ENCODE results near the gene RER1.

The RER1 gene

DNA sequence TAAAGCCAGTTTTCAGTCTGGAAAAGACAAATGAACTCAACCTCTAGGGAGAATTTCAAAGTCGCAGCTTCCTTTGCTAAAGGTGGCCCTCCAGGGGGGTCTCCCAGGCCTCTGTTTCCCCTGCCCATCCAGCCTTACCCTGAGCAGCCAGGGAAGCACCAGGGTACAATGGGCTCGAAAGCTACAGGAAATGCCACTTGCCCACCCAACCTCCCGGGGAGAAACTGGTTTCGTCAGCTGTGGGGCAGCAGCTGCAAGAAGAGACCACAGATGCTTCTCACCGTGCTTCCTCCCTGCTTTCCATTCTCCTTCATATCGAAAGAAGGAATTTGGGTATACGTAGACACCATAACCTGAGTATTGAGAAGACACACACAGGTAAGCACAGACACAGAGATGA lies 2.0 kb upstream of the RER1 start:
- DNase-seq (ENCODE audit: low spot score), result no peak

- no peak for DNase-seq (ENCODE audit: low spot score)
These were observed 379 bp downstream of the RER1 start for GRCh38 chr1:2391931-2392509.

DNA sequence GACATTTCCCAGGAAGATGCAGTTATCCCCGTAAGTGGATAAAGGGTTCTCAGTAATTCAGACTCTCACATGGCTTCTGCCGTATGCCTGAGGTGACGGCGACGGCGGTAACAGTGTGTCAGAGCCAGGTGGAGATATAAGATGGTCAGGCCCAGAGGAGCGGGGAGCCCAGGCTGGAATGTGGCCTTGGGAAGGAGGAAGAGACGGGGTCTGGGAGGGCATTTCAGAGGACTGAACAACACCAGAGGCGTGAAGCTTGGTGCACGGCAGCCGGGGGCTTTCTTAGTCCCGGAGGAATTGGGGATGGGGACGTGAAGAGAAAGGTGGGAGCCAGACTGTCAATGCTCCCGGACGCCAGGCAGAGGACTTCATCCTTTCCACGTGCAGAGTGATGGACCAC lies 1.0 kb downstream of the RER1 start:
- no peak for DNase-seq (ENCODE audit: low spot score)

- no peak for DNase-seq (ENCODE audit: low spot score)
These were observed 1.8 kb downstream of the RER1 start for GRCh38 chr1:2393471-2393877.

DNA sequence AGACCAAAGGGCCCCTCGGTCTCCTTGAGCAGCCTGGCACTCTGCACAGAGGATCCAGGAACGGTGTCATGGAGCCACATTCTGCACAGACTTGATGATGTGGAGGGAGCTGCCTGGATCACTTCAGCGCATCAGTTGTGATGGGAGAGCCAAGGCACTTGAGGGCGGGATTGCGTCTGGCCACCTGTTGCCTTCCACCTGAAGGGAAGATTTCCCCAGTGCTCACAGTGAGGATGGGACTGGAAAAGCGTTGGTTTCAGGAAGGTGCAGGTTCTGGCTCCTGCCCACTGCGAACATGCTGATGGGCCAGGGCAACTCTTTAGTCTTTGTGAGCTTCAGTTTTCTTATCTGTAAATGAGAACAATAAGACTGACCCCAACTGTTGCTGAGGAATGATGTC lies 2.6 kb downstream of the RER1 start:
- DNase-seq (ENCODE audit: low spot score), result no peak

DNA sequence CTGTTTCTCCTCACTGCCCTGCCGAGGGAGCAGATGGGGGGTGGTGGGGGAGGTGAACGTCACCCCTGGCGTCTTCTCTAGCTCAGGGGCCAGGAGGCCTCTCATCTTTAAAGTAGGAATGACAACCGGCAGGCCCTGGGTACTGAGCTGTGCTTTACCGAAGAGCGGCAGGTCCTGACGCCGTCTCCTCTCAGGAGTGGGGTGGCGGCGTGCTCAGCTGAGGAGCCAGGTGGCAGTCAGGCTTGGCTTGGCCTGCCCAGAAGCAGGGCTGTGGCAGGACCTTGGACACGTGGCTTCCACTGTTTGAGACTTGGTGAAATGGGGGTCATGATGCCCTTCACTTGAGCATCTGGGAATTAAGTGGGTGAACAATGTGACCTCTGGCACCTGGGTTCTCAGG lies 3.1 kb downstream of the RER1 start:
- no peak for DNase-seq (ENCODE audit: low spot score)

- no peak for DNase-seq (ENCODE audit: low spot score)
These were observed 3.6 kb downstream of the RER1 start for GRCh38 chr1:2395245-2395644.

- DNase-seq (ENCODE audit: low spot score), result no peak
These were observed 4.4 kb downstream of the RER1 start for GRCh38 chr1:2396059-2396458.

- no peak for DNase-seq (ENCODE audit: low spot score)
These were observed 4.8 kb downstream of the RER1 start for GRCh38 chr1:2396476-2396875.

DNA sequence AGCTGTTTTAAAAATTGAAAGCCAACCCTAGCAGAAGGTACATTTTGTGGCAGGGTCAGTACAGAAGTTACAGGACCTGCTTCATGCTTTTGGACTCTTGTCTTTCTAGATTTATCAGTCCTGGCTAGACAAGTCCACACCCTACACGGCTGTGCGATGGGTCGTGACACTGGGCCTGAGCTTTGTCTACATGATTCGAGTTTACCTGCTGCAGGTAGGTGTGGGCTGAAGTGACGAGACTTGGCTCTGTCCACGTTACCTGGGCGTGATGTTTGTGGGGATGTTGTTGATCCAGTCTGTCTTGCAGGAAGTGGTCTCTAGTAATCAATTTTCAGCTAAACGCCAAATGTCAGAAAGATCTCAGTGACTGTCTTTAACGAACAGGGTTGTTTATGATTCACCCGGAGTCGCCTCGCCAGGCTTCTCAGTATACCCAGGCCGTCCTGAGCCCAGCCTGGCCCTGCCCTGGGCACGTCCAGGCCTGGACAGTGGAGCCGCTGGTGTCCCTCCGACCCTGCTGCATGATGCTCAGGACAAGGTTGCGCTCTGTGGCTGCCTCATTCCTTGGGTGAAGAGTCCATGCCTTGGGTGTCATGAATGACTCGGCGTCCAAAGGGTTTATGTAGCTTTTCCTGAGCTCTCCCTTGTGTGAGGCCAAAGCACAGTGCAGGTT lies 5.5 kb downstream of the RER1 start:
- no peak for DNase-seq (ENCODE audit: low spot score)

DNA sequence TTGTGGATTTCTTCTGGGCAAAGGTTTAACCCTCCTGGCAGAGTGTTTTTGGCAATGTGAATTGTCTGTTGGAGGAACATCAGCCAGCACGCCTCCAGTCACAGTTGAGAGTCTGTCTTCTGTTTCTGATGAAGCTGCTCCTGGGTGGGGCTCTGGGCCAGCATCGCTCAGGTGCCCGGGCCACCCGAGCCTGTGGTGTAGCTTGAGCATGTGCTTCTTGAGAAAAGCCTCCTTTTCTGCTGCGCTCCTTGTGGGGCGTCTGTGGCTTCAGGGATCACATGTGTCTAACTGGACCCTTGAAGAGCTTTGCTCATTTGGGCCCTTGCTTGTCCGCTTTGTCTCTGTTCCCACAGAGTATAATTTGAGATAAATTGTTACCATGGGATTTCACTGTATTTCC lies 7.2 kb downstream of the RER1 start:
- no peak for DNase-seq (ENCODE audit: low spot score)

- no peak for DNase-seq (ENCODE audit: low spot score)
These were observed 8.4 kb downstream of the RER1 start for GRCh38 chr1:2399890-2400575.

DNA sequence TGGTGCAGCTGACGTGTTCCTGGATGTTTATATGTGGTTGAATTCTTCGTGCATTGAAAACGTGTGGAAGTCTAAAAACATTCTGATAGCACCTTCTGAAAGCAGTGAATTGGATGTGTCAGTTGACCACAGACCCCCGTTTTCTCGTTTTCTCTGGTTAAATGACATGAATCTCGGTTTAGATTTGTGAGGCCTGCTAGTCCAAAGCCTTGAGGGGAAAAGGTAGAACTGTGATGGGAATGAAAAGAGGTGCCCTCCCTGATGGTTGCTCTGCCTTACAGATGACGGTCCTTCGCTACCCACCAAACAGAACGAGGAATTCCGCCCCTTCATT lies 8.9 kb downstream of the RER1 start:
- no peak for DNase-seq (ENCODE audit: low spot score)

- DNase-seq (ENCODE audit: low spot score), result no peak
These were observed 9.5 kb downstream of the RER1 start for GRCh38 chr1:2400950-2401649.

DNA sequence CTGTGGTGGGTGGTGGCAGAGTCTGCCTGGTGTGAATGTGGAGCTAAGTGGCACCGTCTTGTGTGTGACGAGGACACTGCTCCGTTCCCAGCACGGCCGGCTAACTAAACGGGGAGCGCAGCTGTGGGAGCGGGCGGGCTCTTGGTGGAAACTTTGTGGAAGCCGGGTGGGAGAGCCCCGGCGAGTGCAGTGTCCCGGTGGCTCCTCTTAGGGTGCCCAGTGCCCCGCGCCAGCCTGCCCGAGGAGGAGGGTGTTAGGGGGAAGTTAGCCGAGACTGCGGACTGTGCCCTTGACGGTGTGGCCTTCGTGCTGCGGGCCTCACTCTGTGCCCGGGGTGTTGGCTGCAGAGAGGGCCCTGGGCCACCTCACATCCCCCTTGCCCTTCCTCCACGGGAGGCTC lies 10.8 kb downstream of the RER1 start:
- no peak for DNase-seq (ENCODE audit: low spot score)

- DNase-seq (ENCODE audit: low spot score), result no peak
These were observed 11.6 kb downstream of the RER1 start for GRCh38 chr1:2403273-2403672.

DNA sequence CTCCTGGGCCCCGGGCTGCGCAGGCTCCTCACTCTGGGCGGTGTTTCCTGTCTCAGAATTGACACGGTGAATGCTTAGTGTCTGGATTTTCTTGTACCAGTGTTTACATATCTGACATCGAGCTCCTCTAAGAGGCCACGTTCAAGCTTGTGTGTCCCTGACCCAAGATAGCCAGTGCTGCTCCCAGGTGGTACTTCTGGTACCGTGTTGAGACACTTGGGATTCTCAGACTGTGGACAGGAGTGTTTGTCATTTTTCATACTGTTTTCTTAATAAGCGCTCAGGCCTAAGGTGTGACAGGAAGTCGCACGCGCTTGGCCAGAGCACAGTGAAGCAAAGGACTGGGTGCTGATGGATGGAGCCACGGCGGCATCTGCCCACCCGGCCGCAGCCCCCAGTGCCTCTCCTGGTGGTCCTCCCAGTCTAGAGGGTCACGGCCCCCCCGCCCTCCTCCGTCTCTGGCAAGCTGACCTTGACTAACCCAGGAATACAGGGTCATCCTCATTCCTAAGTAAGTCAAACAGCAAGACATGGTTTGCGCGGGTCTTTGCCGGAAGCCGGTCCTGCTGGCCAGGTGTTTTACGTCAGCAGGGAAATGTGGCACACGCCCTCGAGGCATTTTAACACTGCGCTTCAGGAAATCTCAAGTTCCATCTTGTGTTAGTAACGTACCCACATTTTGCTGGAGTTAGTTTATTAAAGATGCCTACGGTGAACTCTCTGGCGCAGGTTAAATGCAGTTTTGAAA lies 12.7 kb downstream of the RER1 start:
- DNase-seq (ENCODE audit: low spot score), result no peak

DNA sequence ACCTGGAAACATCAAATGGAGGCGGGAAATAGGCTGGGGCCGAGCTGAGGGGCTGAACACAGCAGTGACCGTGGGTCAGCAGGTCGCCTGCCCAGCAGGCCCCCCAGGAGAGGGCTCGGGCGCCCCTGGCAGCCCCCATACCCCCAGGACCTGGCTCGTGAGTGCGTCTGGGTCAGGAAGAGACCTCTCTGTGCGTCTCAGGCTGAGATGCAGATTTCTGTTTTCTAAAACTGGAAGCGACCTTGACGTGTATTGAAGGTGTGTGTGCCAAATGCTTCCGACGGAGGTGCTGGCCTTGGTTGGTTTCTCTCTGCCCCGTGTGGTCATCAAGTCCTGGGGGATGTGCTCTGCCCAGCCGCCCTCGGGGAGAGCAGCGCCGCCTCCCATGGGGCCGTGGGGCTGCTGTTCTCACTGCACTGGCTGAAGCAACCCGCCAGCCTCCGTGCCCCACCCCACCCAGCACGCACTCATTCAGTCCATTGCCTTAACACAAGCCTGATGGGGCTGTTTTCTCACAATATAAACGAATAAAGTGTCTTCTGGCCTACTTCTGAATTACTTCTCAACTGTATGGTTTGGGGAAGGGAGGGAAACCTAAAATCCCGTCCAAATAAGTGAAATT lies 13.4 kb downstream of the RER1 start:
- no peak for DNase-seq (ENCODE audit: low spot score)

DNA sequence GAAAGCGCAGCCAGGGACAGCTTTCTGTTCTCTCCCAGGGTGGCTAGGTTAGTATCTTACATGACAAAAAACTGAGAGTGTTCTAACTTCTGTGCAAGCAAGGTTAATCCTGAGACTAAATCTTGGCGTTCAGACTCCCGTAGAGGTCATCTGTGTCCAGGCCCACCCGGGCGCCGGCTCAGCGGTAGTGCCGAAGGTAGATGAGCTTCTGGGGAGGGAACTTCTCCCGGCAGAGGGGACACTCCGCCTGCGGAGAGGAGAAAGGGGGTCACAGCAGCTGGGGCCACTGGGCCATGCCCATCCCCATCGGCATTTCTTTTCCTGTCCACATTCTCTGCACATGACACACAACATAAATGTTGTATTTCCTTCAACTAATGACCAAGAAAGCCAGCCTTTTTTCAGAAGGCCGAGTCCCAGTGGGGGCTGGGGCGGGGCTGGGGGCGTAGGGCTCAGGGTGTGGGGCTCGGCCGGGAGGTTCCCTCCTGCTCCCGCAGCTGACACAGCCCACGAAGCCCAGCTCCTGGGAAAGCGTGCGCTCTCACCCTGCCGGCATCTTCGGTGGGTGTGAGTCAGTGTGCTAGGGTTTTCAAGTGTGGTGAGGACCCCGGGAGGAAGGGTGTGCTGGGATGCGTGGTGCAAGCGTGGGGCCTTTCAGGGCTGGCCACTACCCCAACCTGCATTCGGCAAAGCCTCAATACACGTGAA lies 14.1 kb downstream of the RER1 start:
- no peak for DNase-seq (ENCODE audit: low spot score)

- DNase-seq (ENCODE audit: low spot score), result no peak
These were observed 14.9 kb downstream of the RER1 start for GRCh38 chr1:2406451-2407041.
